Endodermal cell (in vitro differentiated cells): ENCODE data around the gene GEMIN7. TPM values are rescaled to one million over a fixed set of nuclear protein-coding genes. Genes with fewer than 3 reads are reported as not detected.

Source experiments
- DNase-seq: peaks from one replicate; pipeline ENCODE4 v3.0.0-alpha.2; 2017
- H3K27ac ChIP-seq: 2 replicates; pipeline ENCODE4 v1.5.1; 2013; ENCODE audit warnings: mild to moderate bottlenecking, low read depth, low read length, moderate library complexity
- H3K27me3 ChIP-seq: 2 replicates; pipeline ENCODE4 v1.6.1; 2013; ENCODE audit warnings: mild to moderate bottlenecking, low read length, moderate library complexity; ENCODE audit not compliant: insufficient read depth, control insufficient read depth, poor library complexity, severe bottlenecking
- H3K36me3 ChIP-seq: 2 replicates; pipeline ENCODE4 v1.7.0; 2013; ENCODE audit warnings: mild to moderate bottlenecking, low read length, moderate library complexity; ENCODE audit not compliant: control insufficient read depth, insufficient read depth
- H3K4me1 ChIP-seq: one replicate; pipeline ENCODE4 v1.7.0; 2013; ENCODE audit warnings: low read length; ENCODE audit not compliant: control insufficient read depth, insufficient read depth
- H3K4me3 ChIP-seq: 2 replicates; pipeline ENCODE4 v1.5.1; 2013; ENCODE audit warnings: mild to moderate bottlenecking, low read length, moderate library complexity
- H3K9ac ChIP-seq: 2 replicates; pipeline ENCODE4 v1.6.1; 2013; ENCODE audit warnings: mild to moderate bottlenecking, low read length, moderate library complexity; ENCODE audit not compliant: poor library complexity, severe bottlenecking; ENCODE audit errors: extremely low read depth
- H3K9me3 ChIP-seq: 2 replicates; pipeline ENCODE4 v1.6.1; 2013; ENCODE audit warnings: mild to moderate bottlenecking, low read length, moderate library complexity; ENCODE audit not compliant: control insufficient read depth
- H3K27ac Mint-ChIP-seq: 2 replicates; pipeline ENCODE4 v1.8.0; 2020; ENCODE audit warnings: mixed read lengths
- H3K27me3 Mint-ChIP-seq: 2 replicates; pipeline ENCODE4 v1.8.0; 2021; ENCODE audit warnings: mild to moderate bottlenecking, mixed read lengths; ENCODE audit not compliant: insufficient read depth
- H3K36me3 Mint-ChIP-seq: 2 replicates; pipeline ENCODE4 v1.8.0; 2020; ENCODE audit warnings: low read depth, mixed read lengths
- H3K4me1 Mint-ChIP-seq: 2 replicates; pipeline ENCODE4 v1.8.0; 2020; ENCODE audit warnings: mixed read lengths
- H3K4me3 Mint-ChIP-seq: 2 replicates; pipeline ENCODE4 v1.8.0; 2020; ENCODE audit warnings: mild to moderate bottlenecking, moderate library complexity, mixed read lengths
- H3K9me3 Mint-ChIP-seq: 2 replicates; pipeline ENCODE4 v1.8.0; 2020; ENCODE audit warnings: mild to moderate bottlenecking, mixed read lengths
- WGBS, 2 experiments: methylation state at CpG; one replicate each; pipeline versions ENCODE4 v1.1.5 to v1.1.7; 2013; ENCODE audit warnings: missing lambda C conversion rate in 2 of 2, mixed read lengths in 1 of 2; ENCODE audit not compliant: insufficient coverage in 1 of 2, insufficient read length in 1 of 2; 5-methylcytosine and 5-hydroxymethylcytosine counted together
- total RNA-seq, 2 donors: library from RNA; stranded (reverse); fragmentation: NEBNext Ultra II Directional in 1 of 2; extraction: Animal tissue kit (Norgen Biotek cat#: 25700) in 1 of 2; gene quantifications; 2 replicates in 1 of 2; 3 replicates in 1 of 2; pipeline ENCODE4 v1.2.1, GENCODE V29; 2021
- TF ChIP-seq, protein P1 (sequence below): fragments of 200-600 bp; sonication (generic); conservative IDR thresholded peaks from 2 replicates; pipeline ENCODE4 v1.5.0; 2021; ENCODE audit warnings: antibody characterized with exemption, mild to moderate bottlenecking

GEMIN7 gene
- total RNA-seq, 2 donors from 2014 or later: 56.3 to 56.6 TPM

GRCh38 chr19:45094707-45095106 lies 15.6 kb downstream of the GEMIN7 start:
- Histone ChIP-seq H3K9me3 (no peaks in the 10 kb centered on the region), H3K4me1 (peaks cover 16% of the 10 kb centered on the region), H3K27ac (no peak overlapping the region), H3K4me3 (peak overlapping the region; percentile 97), H3K27me3 (peaks cover 8% of the 10 kb centered on the region), H3K36me3 (peaks cover 37% of the 10 kb centered on the region), H3K9ac (no peak overlapping the region)
- TF ChIP-seq, protein P1, sequence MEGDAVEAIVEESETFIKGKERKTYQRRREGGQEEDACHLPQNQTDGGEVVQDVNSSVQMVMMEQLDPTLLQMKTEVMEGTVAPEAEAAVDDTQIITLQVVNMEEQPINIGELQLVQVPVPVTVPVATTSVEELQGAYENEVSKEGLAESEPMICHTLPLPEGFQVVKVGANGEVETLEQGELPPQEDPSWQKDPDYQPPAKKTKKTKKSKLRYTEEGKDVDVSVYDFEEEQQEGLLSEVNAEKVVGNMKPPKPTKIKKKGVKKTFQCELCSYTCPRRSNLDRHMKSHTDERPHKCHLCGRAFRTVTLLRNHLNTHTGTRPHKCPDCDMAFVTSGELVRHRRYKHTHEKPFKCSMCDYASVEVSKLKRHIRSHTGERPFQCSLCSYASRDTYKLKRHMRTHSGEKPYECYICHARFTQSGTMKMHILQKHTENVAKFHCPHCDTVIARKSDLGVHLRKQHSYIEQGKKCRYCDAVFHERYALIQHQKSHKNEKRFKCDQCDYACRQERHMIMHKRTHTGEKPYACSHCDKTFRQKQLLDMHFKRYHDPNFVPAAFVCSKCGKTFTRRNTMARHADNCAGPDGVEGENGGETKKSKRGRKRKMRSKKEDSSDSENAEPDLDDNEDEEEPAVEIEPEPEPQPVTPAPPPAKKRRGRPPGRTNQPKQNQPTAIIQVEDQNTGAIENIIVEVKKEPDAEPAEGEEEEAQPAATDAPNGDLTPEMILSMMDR: no peak
- WGBS, 2 experiments: 94 to 98% methylated on average over 5 of the region's 5 CpGs
- H3K27me3 Mint-ChIP-seq: no peaks in the 10 kb centered on the region
- no peaks in the 10 kb centered on the region for H3K9me3 Mint-ChIP-seq
- peaks cover 27% of the 10 kb centered on the region for H3K36me3 Mint-ChIP-seq
- peaks cover 65% of the 10 kb centered on the region for H3K4me1 Mint-ChIP-seq
- no peak for DNase-seq
- peak overlapping the region; percentile 81 for H3K4me3 Mint-ChIP-seq
- no peak overlapping the region for H3K27ac Mint-ChIP-seq

GRCh38 chr19:45095496-45096413 lies 16.7 kb downstream of the GEMIN7 start:
- H3K4me1 ChIP-seq: peaks cover 19% of the 10 kb centered on the region
- H3K27ac ChIP-seq: no peak overlapping the region
- Mint-ChIP-seq H3K4me3 (no peak overlapping the region), H3K27me3 (peaks cover 6% of the 10 kb centered on the region), H3K27ac (peak overlapping the region; percentile 49), H3K9me3 (no peaks in the 10 kb centered on the region), H3K4me1 (peaks cover 64% of the 10 kb centered on the region), H3K36me3 (peaks cover 26% of the 10 kb centered on the region)
- TF ChIP-seq, protein P1: no peak
- peaks cover 27% of the 10 kb centered on the region for H3K36me3 ChIP-seq
- 93 to 95% methylated on average over 13 to 14 of the region's 14 CpGs for WGBS, 2 experiments
- peaks cover 18% of the 10 kb centered on the region for H3K27me3 ChIP-seq
- H3K9ac ChIP-seq: no peak overlapping the region
- no peak for DNase-seq
- no peak overlapping the region for H3K4me3 ChIP-seq
- H3K9me3 ChIP-seq: no peaks in the 10 kb centered on the region

- H3K36me3 Mint-ChIP-seq: peaks cover 32% of the 10 kb centered on the region
- peak; percentile 36 for DNase-seq
- peaks cover 59% of the 10 kb centered on the region for H3K4me1 Mint-ChIP-seq
- no peak overlapping the region for H3K9ac ChIP-seq
- peaks cover 15% of the 10 kb centered on the region for H3K27me3 Mint-ChIP-seq
- no peak overlapping the region for H3K4me3 Mint-ChIP-seq
- no peaks in the 10 kb centered on the region for H3K9me3 ChIP-seq
- peaks cover 19% of the 10 kb centered on the region for H3K4me1 ChIP-seq
- H3K27ac Mint-ChIP-seq: peak overlapping the region; percentile 48
- no peak overlapping the region for H3K4me3 ChIP-seq
- peaks cover 28% of the 10 kb centered on the region for H3K27me3 ChIP-seq
- 85 to 98% methylated on average over 5 to 7 of the region's 7 CpGs for WGBS, 2 experiments
- TF ChIP-seq, protein P1: no peak
- H3K9me3 Mint-ChIP-seq: no peaks in the 10 kb centered on the region
- H3K27ac ChIP-seq: no peak overlapping the region
- peaks cover 20% of the 10 kb centered on the region for H3K36me3 ChIP-seq
These were observed 17.6 kb downstream of the GEMIN7 start for GRCh38 chr19:45096700-45097099.
